Measurements from ENCODE around the gene RABEP2. TPM values are rescaled to one million over a fixed set of nuclear protein-coding genes. Genes with fewer than 3 reads are reported as not detected.

The RABEP2 gene
- total and polyA plus RNA-seq, 9 of the 15 experiments (the other 6 are each of a cell fraction or from before 2014, with no cell fraction given) = 0.15 to 13.4 (median 3.5) TPM

- TF ChIP-seq ZBTB40 (IDR thresholded peaks at IDR 0.05) = peak; percentile 60
- TF ChIP-seq ZBTB40 (CRISPR knock-in tag; IDR thresholded peaks at IDR 0.05) = no peak
- TF ChIP-seq TEAD4 (IDR thresholded peaks at IDR 0.05; ENCODE audit: low read length) = peak; percentile 16; the same call in 1 of the 2 replicates
- no peak for TF ChIP-seq TEAD4 (CRISPR knock-in tag; IDR thresholded peaks at IDR 0.05; ENCODE audit: borderline replicate concordance)
- TF ChIP-seq ERF (CRISPR knock-in tag; IDR thresholded peaks at IDR 0.05) = no peak
- TF ChIP-seq LEF1 (IDR thresholded peaks at IDR 0.05) = 0 out of 2 replicates have a peak, but pooled peaks have one; percentile 39
- no peak for TF ChIP-seq HNRNPL (IDR thresholded peaks at IDR 0.05; ENCODE audit: low read depth, low read length)
- peak in 1 of 2 experiments; percentile 28; a peak in 2 of 4 replicates for TF ChIP-seq RAD21 (CRISPR knock-in tag; conservative IDR thresholded peaks at IDR 0.05 in 1 of 2, IDR thresholded peaks at IDR 0.05 in 1 of 2)
- TF ChIP-seq TFAP4 (CRISPR knock-in tag; IDR thresholded peaks at IDR 0.05; ENCODE audit: borderline replicate concordance) = peak; percentile 61; the same call in 1 of the 2 replicates
- peak; percentile 65; the same call in 1 of the 2 replicates for TF ChIP-seq HDAC2 (IDR thresholded peaks at IDR 0.05)
- TF ChIP-seq LCOR (CRISPR knock-in tag; IDR thresholded peaks at IDR 0.05) = no peak
- no peak for TF ChIP-seq ZNF699 (CRISPR knock-in tag; IDR thresholded peaks at IDR 0.05; ENCODE audit: insufficient replicate concordance)
- no peak; the same call in 1 of the 2 replicates for TF ChIP-seq SMARCE1 (IDR thresholded peaks at IDR 0.05)
- no peak for TF ChIP-seq NCOA4 (IDR thresholded peaks at IDR 0.05; ENCODE audit: partially characterized antibody)
- no peak; a peak in 1 of 4 replicates for TF ChIP-seq RCOR1 (IDR thresholded peaks at IDR 0.05; ENCODE audit: borderline replicate concordance in 1 of 2, low read depth in 2 of 2, low read length in 2 of 2)
- 0 out of 2 replicates have a peak, but pooled peaks have one; percentile 34 for TF ChIP-seq ARID1B (IDR thresholded peaks at IDR 0.05)
- peak; percentile 71 for TF ChIP-seq ZNF431 (CRISPR knock-in tag; IDR thresholded peaks at IDR 0.05)
- peak; percentile 97 for TF ChIP-seq MAX (CRISPR knock-in tag; IDR thresholded peaks at IDR 0.05)
These were observed 11.1 kb upstream of the RABEP2 start (continued) for GRCh38 chr16:28935924-28936783.
